ENCODE results near the gene BCL11A.

Gene BCL11A

DNA sequence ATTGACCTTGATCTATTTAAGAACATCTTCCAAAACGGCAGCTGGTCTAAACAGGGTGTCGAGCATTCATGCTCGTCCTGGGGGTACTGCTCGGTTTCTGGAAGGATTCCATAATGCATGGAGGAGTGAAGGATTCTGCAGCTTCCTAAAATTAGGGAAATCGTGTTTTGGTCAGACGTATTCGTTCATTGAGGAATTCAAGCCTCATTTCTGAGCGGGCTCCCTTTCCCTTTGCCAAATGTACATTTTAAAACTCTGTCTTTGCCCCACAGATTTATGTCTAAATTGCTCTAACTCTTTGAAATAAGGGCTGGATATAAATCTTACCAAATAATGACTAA is 144.0 kb downstream of the BCL11A start:
- DNase-seq, result no peak
- H3K4me1 ChIP-seq (ENCODE audit: control insufficient read depth, insufficient read depth, low read depth, low read length), result peaks cover 1% of the 10 kb centered on the region
- H3K23ac ChIP-seq (ENCODE audit: low read length in 2 of 2), result no peak overlapping the region
- no peak overlapping the region for H2AK5ac ChIP-seq (ENCODE audit: low read length, severe bottlenecking)
- no peak overlapping the region for H3K14ac ChIP-seq (ENCODE audit: low read length in 2 of 2)
- H3K36me3 ChIP-seq (ENCODE audit: control insufficient read depth in 1 of 2, insufficient read depth in 2 of 2, low read depth in 1 of 2, low read length in 2 of 2), result no peaks in the 10 kb centered on the region
- H3K4me2 ChIP-seq (ENCODE audit: low read length, poor library complexity, severe bottlenecking), result no peak overlapping the region
- H4K91ac ChIP-seq (ENCODE audit: low read length), result no peak overlapping the region
- H3K9ac ChIP-seq (ENCODE audit: low read length), result no peak overlapping the region
- H3K4ac ChIP-seq (ENCODE audit: low read depth in 1 of 2, low read length in 2 of 2), result no peak overlapping the region
- peaks cover 29 to 31% of the 10 kb centered on the region in 2 experiments for H3K27me3 ChIP-seq (ENCODE audit: control insufficient read depth in 1 of 2, insufficient read depth in 1 of 2, low read length in 2 of 2)
- H4K8ac ChIP-seq (ENCODE audit: low read length), result no peak overlapping the region
- no peak overlapping the region for H2BK120ac ChIP-seq (ENCODE audit: low read depth, low read length)
- no peak overlapping the region for H2BK15ac ChIP-seq (ENCODE audit: low read depth, poor library complexity, severe bottlenecking)
- no peak overlapping the region for H3K27ac ChIP-seq (ENCODE audit: low read length, poor library complexity, severe bottlenecking)
- H2AFZ ChIP-seq (ENCODE audit: low read depth, low read length), result no peak overlapping the region
- H3K4me3 ChIP-seq (ENCODE audit: insufficient read depth in 1 of 2, low read depth in 1 of 2, low read length in 2 of 2), result no peak overlapping the region
- H2BK5ac ChIP-seq (ENCODE audit: low read depth, low read length, poor library complexity, severe bottlenecking), result no peak overlapping the region
- H3K18ac ChIP-seq (ENCODE audit: low read depth in 1 of 2, low read length in 2 of 2), result no peak overlapping the region
- peaks cover 2% of the 10 kb centered on the region for H3K9me3 ChIP-seq (ENCODE audit: control insufficient read depth, low read length)
- WGBS, result 90% methylated on average over 4 of the region's 8 CpGs
- no peak overlapping the region for H2BK12ac ChIP-seq (ENCODE audit: low read length in 2 of 2)
- H3K79me1 ChIP-seq (replicated peaks; ENCODE audit: low read length, poor library complexity, severe bottlenecking), result no peaks in the 10 kb centered on the region

GRCh38 chr2:60408811-60409530 is 144.5 kb downstream of the BCL11A start:
- Histone ChIP-seq H3K23ac (ENCODE audit: low read length in 2 of 2) (no peak overlapping the region), H2BK5ac (ENCODE audit: low read depth, low read length, poor library complexity, severe bottlenecking) (no peak overlapping the region), H3K36me3 (ENCODE audit: control insufficient read depth in 1 of 2, insufficient read depth in 2 of 2, low read depth in 1 of 2, low read length in 2 of 2) (no peaks in the 10 kb centered on the region), H3K4me2 (ENCODE audit: low read length, poor library complexity, severe bottlenecking) (no peak overlapping the region), H3K14ac (ENCODE audit: low read length in 2 of 2) (no peak overlapping the region), H4K8ac (ENCODE audit: low read length) (no peak overlapping the region), H2AK5ac (ENCODE audit: low read length, severe bottlenecking) (no peak overlapping the region), H3K27me3 (ENCODE audit: control insufficient read depth in 1 of 2, insufficient read depth in 1 of 2, low read length in 2 of 2) (peaks cover 29 to 31% of the 10 kb centered on the region in 2 experiments), H3K18ac (ENCODE audit: low read depth in 1 of 2, low read length in 2 of 2) (no peak overlapping the region), H4K91ac (ENCODE audit: low read length) (no peak overlapping the region), H2AFZ (ENCODE audit: low read depth, low read length) (no peak overlapping the region), H3K79me1 (replicated peaks; ENCODE audit: low read length, poor library complexity, severe bottlenecking) (no peaks in the 10 kb centered on the region), H3K4me3 (ENCODE audit: insufficient read depth in 1 of 2, low read depth in 1 of 2, low read length in 2 of 2) (no peak overlapping the region), H3K9me3 (ENCODE audit: control insufficient read depth, low read length) (no peaks in the 10 kb centered on the region), H2BK120ac (ENCODE audit: low read depth, low read length) (no peak overlapping the region), H3K27ac (ENCODE audit: low read length, poor library complexity, severe bottlenecking) (no peak overlapping the region), H3K4me1 (ENCODE audit: control insufficient read depth, insufficient read depth, low read depth, low read length) (peaks cover 1% of the 10 kb centered on the region), H3K9ac (ENCODE audit: low read length) (no peak overlapping the region), H2BK15ac (ENCODE audit: low read depth, poor library complexity, severe bottlenecking) (no peak overlapping the region), H2BK12ac (ENCODE audit: low read length in 2 of 2) (no peak overlapping the region), H3K4ac (ENCODE audit: low read depth in 1 of 2, low read length in 2 of 2) (no peak overlapping the region)
- 82% methylated on average over 8 of the region's 8 CpGs for whole genome bisulfite sequencing
- no peak for DNase-seq

DNA sequence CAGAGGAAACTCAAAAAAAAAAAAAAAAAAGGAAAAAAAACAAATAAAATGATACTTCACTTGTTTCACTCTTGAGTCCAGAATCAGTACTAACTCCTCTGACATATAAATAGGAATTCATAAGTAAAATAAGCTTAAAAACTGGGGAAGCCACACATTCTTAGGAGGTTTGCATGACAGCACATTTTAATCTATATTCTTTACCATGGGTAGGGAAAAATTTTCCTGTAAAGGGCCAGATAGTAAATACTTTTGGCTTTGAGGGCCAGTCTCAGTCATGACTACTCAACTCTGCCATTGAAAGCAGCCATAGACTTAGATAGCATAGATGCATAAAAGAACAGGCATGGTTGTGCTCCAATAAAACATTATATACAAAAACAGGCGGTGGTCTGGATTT is 145.2 kb downstream of the BCL11A start:
- Histone ChIP-seq H3K4me3 (ENCODE audit: insufficient read depth in 1 of 2, low read depth in 1 of 2, low read length in 2 of 2) (no peak overlapping the region), H3K4ac (ENCODE audit: low read depth in 1 of 2, low read length in 2 of 2) (no peak overlapping the region), H3K14ac (ENCODE audit: low read length in 2 of 2) (no peak overlapping the region), H4K91ac (ENCODE audit: low read length) (no peak overlapping the region), H2BK15ac (ENCODE audit: low read depth, poor library complexity, severe bottlenecking) (no peak overlapping the region), H3K9me3 (ENCODE audit: control insufficient read depth, low read length) (no peaks in the 10 kb centered on the region), H3K79me1 (replicated peaks; ENCODE audit: low read length, poor library complexity, severe bottlenecking) (no peaks in the 10 kb centered on the region), H3K4me1 (ENCODE audit: control insufficient read depth, insufficient read depth, low read depth, low read length) (peaks cover 1% of the 10 kb centered on the region), H3K36me3 (ENCODE audit: control insufficient read depth in 1 of 2, insufficient read depth in 2 of 2, low read depth in 1 of 2, low read length in 2 of 2) (no peaks in the 10 kb centered on the region), H3K27me3 (ENCODE audit: control insufficient read depth in 1 of 2, insufficient read depth in 1 of 2, low read length in 2 of 2) (peaks cover 29 to 31% of the 10 kb centered on the region in 2 experiments), H2AFZ (ENCODE audit: low read depth, low read length) (no peak overlapping the region), H3K9ac (ENCODE audit: low read length) (no peak overlapping the region), H2BK120ac (ENCODE audit: low read depth, low read length) (no peak overlapping the region), H4K8ac (ENCODE audit: low read length) (no peak overlapping the region), H2BK5ac (ENCODE audit: low read depth, low read length, poor library complexity, severe bottlenecking) (no peak overlapping the region), H3K27ac (ENCODE audit: low read length, poor library complexity, severe bottlenecking) (no peak overlapping the region), H3K4me2 (ENCODE audit: low read length, poor library complexity, severe bottlenecking) (no peak overlapping the region), H3K23ac (ENCODE audit: low read length in 2 of 2) (no peak overlapping the region), H2BK12ac (ENCODE audit: low read length in 2 of 2) (no peak overlapping the region), H2AK5ac (ENCODE audit: low read length, severe bottlenecking) (no peak overlapping the region), H3K18ac (ENCODE audit: low read depth in 1 of 2, low read length in 2 of 2) (no peak overlapping the region)
- no peak for DNase-seq
- 78% methylated on average over 1 of the region's 1 CpG for WGBS

GRCh38 chr2:60407398-60407797 is 146.1 kb downstream of the BCL11A start:
- H3K9ac ChIP-seq (ENCODE audit: low read length), result no peak overlapping the region

More at GRCh38 chr2:60407398-60407797, 146.1 kb downstream of the BCL11A start:
- Histone ChIP-seq H2AFZ (ENCODE audit: low read depth, low read length) (no peak overlapping the region), H2BK12ac (ENCODE audit: low read length in 2 of 2) (no peak overlapping the region), H3K14ac (ENCODE audit: low read length in 2 of 2) (no peak overlapping the region), H3K4me3 (ENCODE audit: insufficient read depth in 1 of 2, low read depth in 1 of 2, low read length in 2 of 2) (no peak overlapping the region), H3K18ac (ENCODE audit: low read depth in 1 of 2, low read length in 2 of 2) (no peak overlapping the region), H3K27ac (ENCODE audit: low read length, poor library complexity, severe bottlenecking) (no peak overlapping the region), H3K23ac (ENCODE audit: low read length in 2 of 2) (no peak overlapping the region), H4K91ac (ENCODE audit: low read length) (no peak overlapping the region), H3K36me3 (ENCODE audit: control insufficient read depth in 1 of 2, insufficient read depth in 2 of 2, low read depth in 1 of 2, low read length in 2 of 2) (no peaks in the 10 kb centered on the region), H3K27me3 (ENCODE audit: control insufficient read depth in 1 of 2, insufficient read depth in 1 of 2, low read length in 2 of 2) (peaks cover 29 to 31% of the 10 kb centered on the region in 2 experiments), H3K4me2 (ENCODE audit: low read length, poor library complexity, severe bottlenecking) (no peak overlapping the region), H3K4ac (ENCODE audit: low read depth in 1 of 2, low read length in 2 of 2) (no peak overlapping the region), H2BK120ac (ENCODE audit: low read depth, low read length) (no peak overlapping the region), H2AK5ac (ENCODE audit: low read length, severe bottlenecking) (no peak overlapping the region), H4K8ac (ENCODE audit: low read length) (no peak overlapping the region), H3K9me3 (ENCODE audit: control insufficient read depth, low read length) (no peaks in the 10 kb centered on the region), H3K79me1 (replicated peaks; ENCODE audit: low read length, poor library complexity, severe bottlenecking) (no peaks in the 10 kb centered on the region), H3K4me1 (ENCODE audit: control insufficient read depth, insufficient read depth, low read depth, low read length) (peaks cover 1% of the 10 kb centered on the region), H2BK5ac (ENCODE audit: low read depth, low read length, poor library complexity, severe bottlenecking) (no peak overlapping the region), H2BK15ac (ENCODE audit: low read depth, poor library complexity, severe bottlenecking) (no peak overlapping the region)
- DNase-seq, result no peak
- 57% methylated on average over 2 of the region's 2 CpGs for WGBS

All from mesenchymal stem cell (in vitro differentiated cells and primary cell).